Measurements from ENCODE around the gene OR2AT4.
"Not testable (repeated sequence)": the region's sequence is repeated elsewhere in the genome, so short reads cannot be mapped to it uniquely, and the experiment has no call there.

OR2AT4 gene

GRCh38 chr11:75096456-75097172 is at the start of gene OR2AT4:
Gene OR2AT4 (minus strand): TSS chr11:75096876.
- DNase-seq (ENCODE audit: low read depth), result no peak

DNA sequence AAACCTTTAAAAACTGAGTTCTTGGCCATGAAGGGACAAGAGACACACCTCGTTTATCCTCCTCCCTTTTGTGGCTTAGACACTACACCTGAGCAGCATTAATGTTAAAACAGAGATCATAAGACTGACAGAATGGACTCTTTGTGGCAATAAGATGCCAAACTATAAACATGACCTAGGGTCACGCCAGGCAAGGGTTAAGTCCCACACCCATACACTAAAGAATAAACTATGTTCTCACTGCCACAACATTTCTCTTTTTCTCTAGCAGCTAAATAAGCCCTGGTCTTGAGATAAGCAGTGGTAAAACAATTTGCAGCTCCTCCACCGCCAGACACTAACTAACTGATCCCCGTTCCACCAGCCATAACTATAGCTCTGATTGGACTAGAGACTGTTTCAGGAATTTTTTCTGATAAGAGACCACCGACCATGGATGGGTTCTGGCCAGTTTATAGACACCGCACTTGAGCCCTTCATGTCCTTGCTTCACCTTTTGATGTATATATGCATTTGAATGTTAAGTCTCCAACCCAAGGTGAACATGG is 49.4 kb upstream of the OR2AT4 start:
- no peak for DNase-seq (ENCODE audit: low read depth)

DNA sequence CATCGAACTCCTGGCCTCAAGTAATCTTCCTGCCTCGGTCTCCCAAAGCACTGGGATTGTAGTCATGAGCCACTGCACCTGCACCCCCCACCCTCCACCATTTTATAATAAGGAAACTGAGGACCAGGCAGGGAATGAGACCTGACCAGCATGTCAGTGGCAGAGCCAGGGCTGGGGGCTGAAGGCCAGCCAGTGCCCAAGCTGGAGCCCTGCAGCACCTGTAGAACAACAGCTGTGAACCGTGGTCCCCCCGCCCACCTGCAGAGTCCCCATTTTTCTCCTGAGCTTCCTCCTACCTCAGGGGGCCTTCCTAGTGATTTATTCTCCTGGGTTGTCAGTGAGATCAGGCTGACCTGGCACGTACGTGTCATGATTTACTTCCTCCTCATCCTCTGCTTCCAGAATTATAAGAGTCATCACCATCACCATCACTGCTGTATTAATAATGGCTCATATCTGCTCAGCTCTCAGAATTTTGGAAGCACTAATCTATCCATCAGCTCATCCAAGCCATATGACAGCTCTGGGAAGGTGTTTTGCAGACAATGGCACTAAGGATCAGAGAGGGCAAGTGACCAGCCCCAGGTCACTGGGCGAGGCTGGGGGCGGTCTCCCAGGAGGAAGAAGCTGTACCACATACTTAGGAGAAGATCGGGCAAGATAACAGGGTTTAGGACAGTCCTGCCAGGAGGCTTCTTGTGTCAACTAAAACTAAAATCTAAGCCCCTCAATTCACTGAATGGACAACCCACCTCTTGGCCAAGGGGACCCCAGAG is 48.7 kb upstream of the OR2AT4 start:
- no peak for DNase-seq (ENCODE audit: low read depth)

DNA sequence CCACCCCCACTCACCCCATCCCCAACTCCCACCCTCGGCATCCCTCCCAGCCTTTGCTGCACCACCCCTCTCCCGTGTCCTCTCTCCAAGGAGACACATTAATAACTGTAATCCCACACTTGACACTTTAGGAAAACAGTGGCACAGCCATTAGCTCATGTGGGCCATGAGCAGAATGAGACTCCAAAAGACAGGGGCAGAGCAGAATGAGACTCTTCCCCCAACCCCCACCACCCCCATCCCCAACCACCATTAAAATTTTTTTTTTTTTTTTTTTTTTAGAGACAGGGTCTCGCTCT is 48.0 kb upstream of the OR2AT4 start:
- no peak for DNase-seq (ENCODE audit: low read depth)

DNA sequence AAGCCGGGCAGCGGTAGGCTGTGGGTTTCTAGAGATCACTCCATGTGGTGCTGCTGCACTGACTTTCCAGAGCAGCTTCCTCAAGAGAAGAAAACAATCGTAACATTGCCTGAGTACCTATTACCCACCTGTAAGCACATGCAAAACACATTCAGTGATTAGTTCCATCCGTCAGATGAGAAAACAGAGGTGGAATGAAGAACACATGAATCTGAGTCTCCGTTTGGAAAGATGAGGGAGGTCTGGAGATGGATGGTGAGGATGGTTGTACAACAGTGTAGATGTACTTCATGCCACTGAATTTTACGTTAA is 46.7 kb upstream of the OR2AT4 start:
- no peak for DNase-seq (ENCODE audit: low read depth)

- peak; percentile 49 for DNase-seq (ENCODE audit: low read depth)
These were observed 46.2 kb upstream of the OR2AT4 start for GRCh38 chr11:75142714-75143419.

DNA sequence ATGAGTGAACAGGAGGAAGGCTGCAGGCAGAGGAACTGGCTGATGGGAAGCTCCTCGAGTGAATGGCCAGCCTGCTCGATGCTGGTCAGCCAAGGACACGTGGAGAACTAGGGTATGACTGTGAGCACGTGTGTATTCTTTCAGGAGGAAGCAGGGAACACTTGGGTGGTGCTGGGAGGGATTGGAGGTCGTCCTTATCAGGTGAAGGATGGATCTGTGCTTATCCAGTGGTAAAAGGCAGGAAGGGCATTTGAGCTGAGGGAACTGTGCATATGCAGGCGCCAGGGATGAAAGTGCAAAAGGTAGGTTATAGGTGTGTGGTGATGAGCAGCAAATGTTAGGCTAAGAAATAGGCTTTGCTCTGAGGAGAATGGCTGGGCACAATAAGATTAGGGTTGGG is 44.5 kb upstream of the OR2AT4 start:
- no peak for DNase-seq (ENCODE audit: low read depth)

- DNase-seq (ENCODE audit: low read depth), result peak; percentile 64
These were observed 43.8 kb upstream of the OR2AT4 start for GRCh38 chr11:75140269-75141138.

DNA sequence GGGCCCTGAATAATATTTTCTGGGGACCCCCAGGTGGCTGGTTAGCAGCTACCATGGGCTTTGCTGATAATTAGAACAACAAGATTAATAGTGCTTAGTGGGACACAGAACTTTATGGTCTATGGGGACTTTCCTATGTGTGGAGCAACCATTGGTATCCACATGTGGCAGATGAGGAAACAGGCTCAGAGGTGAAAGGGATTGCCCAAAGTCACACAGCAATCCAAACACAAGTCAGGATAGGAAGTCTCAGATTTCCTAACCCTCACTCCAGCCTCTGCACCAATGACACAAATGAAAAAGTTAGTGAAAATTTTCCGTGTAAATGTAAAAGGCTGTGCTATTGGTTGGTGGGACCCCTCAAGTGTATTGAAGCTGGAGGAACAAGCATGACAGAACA is 39.0 kb upstream of the OR2AT4 start:
- DNase-seq (ENCODE audit: low read depth), result no peak

- no peak for DNase-seq (ENCODE audit: low read depth)
These were observed 38.5 kb upstream of the OR2AT4 start for GRCh38 chr11:75135021-75135650.

DNA sequence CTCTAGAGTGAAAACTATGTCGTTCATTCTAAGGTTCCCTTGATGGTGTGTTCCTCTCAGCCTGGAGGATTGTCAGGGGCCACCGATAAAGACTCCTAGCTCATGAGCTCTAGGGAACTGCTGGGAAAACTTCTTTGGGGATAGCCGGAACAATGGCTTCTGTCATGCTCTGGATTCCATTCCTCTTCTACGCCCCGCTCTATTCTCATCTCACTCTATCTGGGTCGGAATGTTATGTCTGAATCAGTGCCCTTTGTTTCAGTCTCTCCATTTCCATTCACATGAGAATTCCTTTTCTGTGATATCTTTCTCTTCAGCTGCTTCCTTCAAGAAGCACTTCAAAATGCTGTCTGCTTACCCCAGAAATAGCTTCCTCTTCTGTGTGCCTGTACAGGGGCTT is 37.3 kb upstream of the OR2AT4 start:
- DNase-seq (ENCODE audit: low read depth), result no peak

GRCh38 chr11:75132080-75132479 is 35.4 kb upstream of the OR2AT4 start:
- DNase-seq (ENCODE audit: low read depth), result no peak

- DNase-seq (ENCODE audit: low read depth), result no peak
These were observed 29.9 kb upstream of the OR2AT4 start for GRCh38 chr11:75126564-75126963.

DNA sequence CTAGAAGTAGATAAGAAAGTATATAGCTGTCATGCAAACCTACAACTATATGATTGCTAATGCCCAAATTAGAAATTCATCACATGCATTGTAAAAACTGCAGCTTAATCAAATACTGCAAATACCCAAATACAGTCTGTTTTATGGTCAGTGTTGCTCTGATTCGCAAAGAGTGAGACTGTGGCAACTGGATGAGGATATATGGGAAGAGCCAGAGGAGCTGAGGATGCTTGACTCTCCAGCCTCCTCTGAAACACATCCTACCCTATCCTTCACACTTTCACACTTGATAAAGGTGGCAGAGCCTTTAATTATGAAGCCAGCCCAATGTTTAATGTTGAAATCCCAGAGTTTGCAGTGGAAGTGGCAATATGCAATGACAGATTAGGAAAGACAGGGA is 21.9 kb upstream of the OR2AT4 start:
- DNase-seq (ENCODE audit: low read depth), result no peak

- DNase-seq (ENCODE audit: low read depth), result no peak
These were observed 17.8 kb upstream of the OR2AT4 start for GRCh38 chr11:75114465-75114864.

DNA sequence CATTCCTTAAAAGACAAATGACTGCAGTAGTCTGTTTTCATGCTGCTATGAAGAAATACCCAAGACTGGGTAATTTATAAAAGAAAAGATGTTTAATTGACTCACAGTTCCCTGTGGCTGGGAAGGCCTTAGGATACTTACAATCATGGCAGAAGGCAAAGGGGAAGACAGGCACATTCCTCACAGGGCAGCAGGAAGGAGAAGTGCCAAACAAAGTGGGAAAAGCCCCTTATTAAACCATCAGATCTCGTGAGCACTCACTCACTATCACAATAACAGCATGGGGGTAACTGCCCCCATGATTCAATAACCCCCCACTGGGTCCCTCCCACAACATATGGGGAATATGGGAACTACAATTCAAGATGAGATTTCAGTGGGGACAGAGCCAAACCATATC is 16.4 kb upstream of the OR2AT4 start:
- DNase-seq (ENCODE audit: low read depth), result no peak

GRCh38 chr11:75112200-75112599 is 15.5 kb upstream of the OR2AT4 start:
- no peak for DNase-seq (ENCODE audit: low read depth)

- DNase-seq (ENCODE audit: low read depth), result no peak
These were observed 10.5 kb upstream of the OR2AT4 start for GRCh38 chr11:75107187-75107586.

DNA sequence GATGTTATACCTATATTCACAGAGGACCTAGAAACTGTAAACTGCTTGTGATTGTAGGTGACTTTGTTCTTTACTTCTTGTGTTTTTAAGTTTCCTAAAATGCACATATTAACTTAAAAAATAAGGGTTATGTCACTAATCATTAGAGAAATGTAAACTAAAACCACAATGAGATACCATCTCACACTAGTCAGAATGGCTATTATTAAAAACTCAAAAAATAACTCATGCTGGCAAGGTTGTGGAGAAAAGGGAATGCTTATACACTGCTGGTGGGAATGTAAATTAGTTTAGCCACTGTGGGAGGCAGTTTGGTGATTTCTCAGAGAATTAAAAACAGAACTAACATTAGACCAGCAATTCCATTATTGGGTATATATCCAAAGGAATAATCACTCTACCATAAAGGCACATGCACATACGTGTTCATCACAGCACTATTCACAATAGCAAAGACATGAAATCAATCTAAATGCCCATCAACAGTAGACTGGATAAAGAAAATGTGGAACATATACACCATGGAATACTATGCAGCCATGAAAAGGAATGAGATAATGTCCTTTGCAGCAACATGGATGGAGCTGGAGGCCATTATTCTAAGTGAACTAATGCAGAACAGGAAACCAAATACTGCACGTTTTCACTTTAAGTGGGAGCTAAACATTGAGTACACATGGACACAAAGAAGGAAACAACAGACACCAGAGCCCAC is 9.4 kb upstream of the OR2AT4 start:
- DNase-seq (ENCODE audit: low read depth), result not testable (repeated sequence)

- DNase-seq (ENCODE audit: low read depth), result no peak
These were observed 8.8 kb upstream of the OR2AT4 start for GRCh38 chr11:75105462-75105925.
